Suprapubic skin (tissue), 4 donors: ENCODE data around the gene NPC2. TPM values are rescaled to one million over a fixed set of nuclear protein-coding genes. Genes with fewer than 3 reads are reported as not detected.

ENCODE experiments used
- DNase-seq, 2 donors: peaks; one replicate each; pipeline ENCODE4 v3.0.0-alpha.2; 2019; ENCODE audit warnings: low spot score in 2 of 2
- H3K27ac ChIP-seq: fragments of 200-600 bp; sonication (generic); one replicate; pipeline ENCODE4 v1.5.1; 2019
- H3K27me3 ChIP-seq: fragments of 200-600 bp; sonication (generic); one replicate; pipeline ENCODE4 v1.5.1; 2019
- H3K36me3 ChIP-seq: fragments of 200-600 bp; sonication (generic); one replicate; pipeline ENCODE4 v1.5.1; 2019
- H3K4me1 ChIP-seq: fragments of 200-600 bp; sonication (generic); one replicate; pipeline ENCODE4 v1.5.1; 2019
- H3K4me3 ChIP-seq: fragments of 200-600 bp; sonication (generic); one replicate; pipeline ENCODE4 v1.5.1; 2019; ENCODE audit warnings: mild to moderate bottlenecking
- H3K9me3 ChIP-seq: fragments of 200-600 bp; sonication (generic); one replicate; pipeline ENCODE4 v1.5.1; 2019
- EP300 ChIP-seq: sonication (generic); formaldehyde crosslinking; IDR thresholded peaks from one replicate; pipeline ENCODE4 v1.6.1; 2017; ENCODE audit warnings: antibody characterized with exemption
- POLR2A ChIP-seq, 2 donors: fragments of 450-650 bp; IDR thresholded peaks; one replicate each; pipeline ENCODE4 v1.6.1; 2017; ENCODE audit warnings: antibody characterized with exemption in 2 of 2, mild to moderate bottlenecking in 2 of 2, moderate library complexity in 2 of 2
- POLR2AphosphoS5 ChIP-seq, 3 donors: sonication (generic); formaldehyde crosslinking; IDR thresholded peaks; one replicate each; pipeline ENCODE4 v1.6.1; 2017; ENCODE audit warnings: antibody characterized with exemption in 3 of 3
- WGBS: methylation state at CpG from one replicate; pipeline ENCODE4 v1.1.5; 2018; 5-methylcytosine and 5-hydroxymethylcytosine counted together
- total RNA-seq, 4 donors: library from RNA; depleted of rRNA; stranded (reverse); fragments of >200 nt; gene quantifications; one replicate each; pipeline ENCODE4 v1.1.0, GENCODE V29; 2016
- TF ChIP-seq, protein P1 (sequence below), 2 donors: fragments of 200-600 bp in 1 of 2; fragments of 450-650 bp in 1 of 2; sonication (generic) in 1 of 2; IDR thresholded peaks; one replicate each; pipeline ENCODE4 v1.5.1; 2016 to 2019; ENCODE audit warnings: antibody characterized with exemption in 2 of 2, mild to moderate bottlenecking in 1 of 2, moderate library complexity in 1 of 2

Gene NPC2
- total RNA-seq = 100 to 1,000 TPM; 274 to 450 (median 338) TPM

DNA sequence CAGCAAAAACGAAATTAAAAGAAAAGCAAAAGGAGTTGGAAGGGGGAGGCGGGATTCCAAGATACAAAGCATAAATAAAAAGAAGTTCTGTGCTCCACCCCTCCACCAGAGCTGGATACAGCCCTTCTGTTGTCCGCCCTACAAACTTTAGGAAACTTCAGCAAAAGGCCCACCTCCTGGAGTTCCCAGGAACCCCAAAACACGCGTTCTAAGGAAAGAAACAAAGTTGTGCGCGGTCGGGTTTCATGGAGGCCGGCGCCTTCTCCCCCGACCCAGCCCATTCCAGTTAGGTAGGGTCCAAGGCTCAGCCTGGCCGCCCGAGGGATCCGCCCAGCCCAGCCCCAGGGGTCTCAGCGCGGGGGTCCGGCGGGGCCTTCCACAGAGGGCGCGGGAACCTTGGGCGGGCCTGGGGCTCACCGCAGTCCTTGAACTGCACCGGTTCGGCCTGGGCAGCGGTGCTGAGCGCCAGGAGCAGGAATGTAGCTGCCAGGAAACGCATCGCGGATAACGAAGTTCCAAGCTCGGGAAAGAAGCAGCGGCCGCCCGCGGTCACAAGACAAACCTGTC is at the start of gene NPC2:
Gene NPC2, minus strand, starts transcription at position 530 of the 567 bp plus-strand sequence. Its CDS starts 31 bp downstream, at position 499.
- 0% methylated on average over 21 of the region's 35 CpGs for WGBS
- Histone ChIP-seq H3K27me3 (no peaks in the 10 kb centered on the region), H3K27ac (peak within 1 kb of the TSS; percentile 95), H3K4me1 (peaks cover 42% of the 10 kb centered on the region), H3K9me3 (no peaks in the 10 kb centered on the region), H3K4me3 (peak within 1 kb of the TSS; percentile 93), H3K36me3 (peaks cover 10% of the 10 kb centered on the region)
- TF ChIP-seq, protein P1, sequence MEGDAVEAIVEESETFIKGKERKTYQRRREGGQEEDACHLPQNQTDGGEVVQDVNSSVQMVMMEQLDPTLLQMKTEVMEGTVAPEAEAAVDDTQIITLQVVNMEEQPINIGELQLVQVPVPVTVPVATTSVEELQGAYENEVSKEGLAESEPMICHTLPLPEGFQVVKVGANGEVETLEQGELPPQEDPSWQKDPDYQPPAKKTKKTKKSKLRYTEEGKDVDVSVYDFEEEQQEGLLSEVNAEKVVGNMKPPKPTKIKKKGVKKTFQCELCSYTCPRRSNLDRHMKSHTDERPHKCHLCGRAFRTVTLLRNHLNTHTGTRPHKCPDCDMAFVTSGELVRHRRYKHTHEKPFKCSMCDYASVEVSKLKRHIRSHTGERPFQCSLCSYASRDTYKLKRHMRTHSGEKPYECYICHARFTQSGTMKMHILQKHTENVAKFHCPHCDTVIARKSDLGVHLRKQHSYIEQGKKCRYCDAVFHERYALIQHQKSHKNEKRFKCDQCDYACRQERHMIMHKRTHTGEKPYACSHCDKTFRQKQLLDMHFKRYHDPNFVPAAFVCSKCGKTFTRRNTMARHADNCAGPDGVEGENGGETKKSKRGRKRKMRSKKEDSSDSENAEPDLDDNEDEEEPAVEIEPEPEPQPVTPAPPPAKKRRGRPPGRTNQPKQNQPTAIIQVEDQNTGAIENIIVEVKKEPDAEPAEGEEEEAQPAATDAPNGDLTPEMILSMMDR (IDR thresholded peaks at IDR 0.05) = no peak
- TF ChIP-seq POLR2A (IDR thresholded peaks at IDR 0.05) (peak in 1 of 2 donors; percentile 62), EP300 (no peak), POLR2AphosphoS5 (IDR thresholded peaks at IDR 0.05) (peak in 2 of 3 donors; percentile 21 to 66)
- DNase-seq = no peak

DNA sequence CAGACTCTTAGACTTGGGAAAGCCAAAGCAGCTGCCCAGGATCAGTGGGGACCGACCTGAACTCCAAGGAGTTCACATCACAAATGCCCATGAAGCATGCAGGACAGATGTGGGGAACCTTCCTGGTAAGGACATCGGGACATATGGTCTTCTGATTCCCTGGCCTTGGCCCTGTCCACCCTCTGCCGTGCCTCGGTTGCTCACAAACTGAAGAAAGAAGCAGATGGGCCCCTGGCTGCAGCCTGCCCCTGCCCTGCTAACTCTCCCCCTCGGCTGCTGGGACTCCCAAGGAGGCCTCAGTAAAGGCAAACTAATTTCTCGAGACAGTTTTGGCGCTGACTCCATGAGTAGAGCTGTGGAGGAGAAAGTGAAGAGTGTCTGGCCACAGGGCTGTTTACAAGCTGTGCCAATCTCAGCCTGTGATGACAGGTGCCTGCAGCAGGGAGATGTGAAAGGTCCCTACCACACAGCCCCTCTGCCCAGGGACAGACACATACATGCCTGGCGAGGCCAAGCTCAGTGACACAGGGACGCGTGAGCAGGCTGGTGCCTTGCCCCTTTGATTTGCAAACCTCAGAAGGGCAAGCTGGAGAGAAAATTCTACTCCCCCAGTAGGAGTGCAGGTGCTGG is 49.1 kb upstream of the NPC2 start:
- TF ChIP-seq POLR2A (IDR thresholded peaks at IDR 0.05) = no peak
- TF ChIP-seq, protein P1 (IDR thresholded peaks at IDR 0.05) = no peak
- no peak for TF ChIP-seq EP300

GRCh38 chr14:74541225-74541624 is 48.1 kb upstream of the NPC2 start:
- no peak for DNase-seq

More for the DNA sequence above, 49.1 kb upstream of the NPC2 start:
- no peak for DNase-seq
- Histone ChIP-seq H3K36me3 (peaks cover 9% of the 10 kb centered on the region), H3K27ac (no peak overlapping the region), H3K4me1 (no peaks in the 10 kb centered on the region), H3K4me3 (no peak overlapping the region), H3K27me3 (no peaks in the 10 kb centered on the region), H3K9me3 (no peaks in the 10 kb centered on the region)
- 84% methylated on average over 8 of the region's 10 CpGs for WGBS

GRCh38 chr14:74539503-74539902 is 46.4 kb upstream of the NPC2 start:
- H3K36me3 ChIP-seq = peaks cover 5% of the 10 kb centered on the region
- WGBS = 81% methylated on average over 4 of the region's 4 CpGs
- TF ChIP-seq, protein P1 (IDR thresholded peaks at IDR 0.05) = no peak
- TF ChIP-seq POLR2AphosphoS5 (IDR thresholded peaks at IDR 0.05) (no peak), EP300 (no peak), POLR2A (IDR thresholded peaks at IDR 0.05) (no peak)
- no peaks in the 10 kb centered on the region for H3K4me1 ChIP-seq
- DNase-seq = no peak
- no peak overlapping the region for H3K4me3 ChIP-seq
- no peak overlapping the region for H3K27ac ChIP-seq
- H3K9me3 ChIP-seq = no peaks in the 10 kb centered on the region
- no peaks in the 10 kb centered on the region for H3K27me3 ChIP-seq

More at GRCh38 chr14:74541225-74541624, 48.1 kb upstream of the NPC2 start:
- H3K36me3 ChIP-seq = peaks cover 9% of the 10 kb centered on the region
- no peak overlapping the region for H3K4me3 ChIP-seq
- 96% methylated on average over 3 of the region's 3 CpGs for WGBS
- H3K4me1 ChIP-seq = no peaks in the 10 kb centered on the region
- no peak overlapping the region for H3K27ac ChIP-seq
- no peaks in the 10 kb centered on the region for H3K9me3 ChIP-seq
- H3K27me3 ChIP-seq = no peaks in the 10 kb centered on the region
- TF ChIP-seq POLR2A (IDR thresholded peaks at IDR 0.05) (no peak), POLR2AphosphoS5 (IDR thresholded peaks at IDR 0.05) (no peak), EP300 (no peak)
- TF ChIP-seq, protein P1 (IDR thresholded peaks at IDR 0.05) = no peak
